Hematopoietic multipotent progenitor cell (in vitro differentiated cells): ENCODE data around the gene SAMD11. TPM values are rescaled to one million over a fixed set of nuclear protein-coding genes. Genes with fewer than 3 reads are reported as not detected.

Source experiments
- DNase-seq, 3 donors: peaks; one replicate each; pipeline ENCODE4 v3.0.0-alpha.2; 2011 to 2015; ENCODE audit warnings: low read depth in 2 of 3, low spot score in 2 of 3
- total RNA-seq: library from RNA; depleted of rRNA; stranded (reverse); fragments of >200 nt; gene quantifications from one replicate; pipeline ENCODE4 v1.2.3, GENCODE V29; 2012

The SAMD11 gene
- total RNA-seq, 1 donor, result 0.54 TPM

DNA sequence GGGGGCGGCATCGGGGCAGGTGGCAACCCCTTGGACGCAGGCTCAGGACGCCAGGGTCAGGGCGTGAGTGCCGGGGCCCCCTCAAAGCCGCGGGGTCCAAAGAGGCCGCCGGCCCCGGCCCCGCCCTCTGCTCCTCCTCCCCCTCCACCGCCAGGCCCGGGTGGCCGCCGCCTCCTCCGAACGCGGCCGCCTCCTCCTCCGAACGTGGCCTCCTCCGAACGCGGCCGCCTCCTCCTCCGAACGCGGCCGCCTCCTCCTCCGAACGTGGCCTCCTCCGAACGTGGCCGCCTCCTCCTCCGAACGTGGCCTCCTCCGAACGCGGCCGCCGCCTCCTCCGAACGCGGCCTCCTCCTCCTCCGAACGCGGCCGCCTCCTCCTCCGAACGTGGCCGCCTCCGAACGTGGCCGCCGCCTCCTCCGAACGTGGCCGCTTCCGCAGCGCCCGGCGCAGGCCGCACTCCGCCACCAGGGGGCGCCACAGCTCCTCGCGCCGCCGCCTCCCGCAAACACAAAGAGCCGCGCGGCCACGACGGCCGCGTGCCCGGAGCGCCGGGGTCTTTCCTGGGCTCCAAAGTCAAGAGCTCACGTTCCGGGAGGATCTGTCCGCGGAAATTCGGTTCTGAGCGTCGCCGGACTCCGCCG lies 19.3 kb upstream of the SAMD11 start:
- DNase-seq, result peak; percentile 76 to 83 (median 76)

- DNase-seq, result peak in 1 of 3 donors; percentile 41
Measured at GRCh38 chr1:905071-905749, 18.5 kb upstream of the SAMD11 start.

- DNase-seq, result no peak
Measured at GRCh38 chr1:905811-906599, 17.7 kb upstream of the SAMD11 start.

DNA sequence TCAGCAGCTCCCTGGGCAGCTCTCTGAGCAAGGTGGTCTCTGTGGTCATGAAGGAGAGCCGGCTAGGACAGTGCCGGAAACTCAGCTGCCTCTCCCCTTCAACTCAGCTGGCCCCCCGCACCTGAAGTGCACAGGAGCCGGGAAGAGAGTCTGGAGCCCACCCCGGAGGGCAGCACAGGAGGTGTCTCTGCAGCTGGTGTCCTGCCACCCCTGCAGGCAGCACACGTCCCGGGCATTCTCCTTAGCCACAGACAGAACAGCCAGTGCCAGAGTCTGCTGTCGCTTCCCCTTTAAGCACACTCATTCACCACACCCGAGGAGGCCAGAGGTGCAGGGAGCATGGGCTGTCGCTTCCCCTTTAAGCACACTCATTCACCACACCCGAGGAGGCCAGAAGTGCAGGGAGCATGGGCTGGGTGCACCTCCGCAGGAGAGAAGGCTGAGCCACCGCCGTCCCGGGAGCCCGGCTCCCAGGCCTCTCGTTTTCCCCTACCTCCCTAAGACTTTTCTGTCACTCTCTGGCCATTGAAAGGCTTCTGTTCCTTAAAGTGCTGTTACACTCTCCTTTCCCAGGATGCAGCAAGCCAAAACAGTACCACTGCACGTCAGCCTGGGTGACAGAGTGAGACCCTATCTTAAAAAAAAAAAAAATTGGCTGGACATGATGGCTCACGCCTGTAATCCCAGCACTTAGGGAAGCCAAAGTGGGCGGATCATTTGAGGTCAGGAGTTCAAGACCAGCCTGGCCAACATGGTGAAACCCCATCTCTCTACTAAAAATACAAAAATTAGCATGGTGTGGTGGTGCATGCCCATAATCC lies 16.9 kb upstream of the SAMD11 start:
- peak in 2 of 3 donors; percentile 78 to 89 for DNase-seq

- DNase-seq, result no peak
Measured at GRCh38 chr1:907611-908451, 15.9 kb upstream of the SAMD11 start.

DNA sequence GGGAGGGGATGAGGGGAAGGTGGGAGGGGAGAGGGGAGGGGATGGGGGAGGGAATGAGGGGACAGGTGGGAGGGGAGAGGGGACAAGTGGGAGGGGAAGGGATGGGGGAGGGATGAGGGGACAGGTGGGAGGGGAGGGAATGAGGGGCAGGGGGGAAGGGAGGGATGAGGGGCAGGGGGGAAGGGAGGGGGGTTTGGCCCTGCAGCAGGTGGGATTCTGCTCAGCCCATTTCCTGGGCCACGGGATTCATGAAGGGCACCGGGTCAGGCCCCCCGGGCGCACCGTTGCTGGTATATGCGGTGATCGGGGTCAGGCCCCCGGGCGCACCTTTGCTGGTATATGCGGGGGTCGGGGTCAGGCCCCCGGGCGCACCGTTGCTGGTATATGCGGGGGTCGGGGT lies 15.1 kb upstream of the SAMD11 start:
- DNase-seq, result no peak

DNA sequence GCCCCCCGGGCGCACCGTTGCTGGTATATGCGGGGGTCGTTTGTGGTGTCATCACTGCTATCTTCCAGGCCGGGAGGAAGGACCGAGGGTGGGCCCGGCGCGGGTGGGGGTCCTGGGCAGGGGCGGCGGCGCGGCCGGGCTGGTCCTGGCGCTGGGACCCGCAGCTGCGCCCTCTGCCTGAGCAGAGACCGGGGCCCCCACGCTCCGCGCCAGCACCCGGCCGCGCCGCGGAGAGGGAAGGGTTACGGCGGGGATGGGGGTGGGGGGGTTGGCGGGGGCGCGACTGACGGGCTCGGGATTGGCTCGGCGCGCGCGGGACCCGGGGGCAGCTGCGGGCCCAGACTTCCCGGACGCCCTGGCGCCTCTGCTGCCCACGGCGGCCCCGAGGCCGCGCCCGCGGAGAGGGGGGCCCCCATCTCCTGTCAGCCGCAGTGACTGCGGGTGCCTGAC lies 13.8 kb upstream of the SAMD11 start:
- DNase-seq, result peak in 1 of 3 donors; percentile 39

GRCh38 chr1:910311-910880 lies 13.3 kb upstream of the SAMD11 start:
- DNase-seq, result no peak

- DNase-seq, result no peak
Measured at GRCh38 chr1:910881-911721, 12.6 kb upstream of the SAMD11 start.

DNA sequence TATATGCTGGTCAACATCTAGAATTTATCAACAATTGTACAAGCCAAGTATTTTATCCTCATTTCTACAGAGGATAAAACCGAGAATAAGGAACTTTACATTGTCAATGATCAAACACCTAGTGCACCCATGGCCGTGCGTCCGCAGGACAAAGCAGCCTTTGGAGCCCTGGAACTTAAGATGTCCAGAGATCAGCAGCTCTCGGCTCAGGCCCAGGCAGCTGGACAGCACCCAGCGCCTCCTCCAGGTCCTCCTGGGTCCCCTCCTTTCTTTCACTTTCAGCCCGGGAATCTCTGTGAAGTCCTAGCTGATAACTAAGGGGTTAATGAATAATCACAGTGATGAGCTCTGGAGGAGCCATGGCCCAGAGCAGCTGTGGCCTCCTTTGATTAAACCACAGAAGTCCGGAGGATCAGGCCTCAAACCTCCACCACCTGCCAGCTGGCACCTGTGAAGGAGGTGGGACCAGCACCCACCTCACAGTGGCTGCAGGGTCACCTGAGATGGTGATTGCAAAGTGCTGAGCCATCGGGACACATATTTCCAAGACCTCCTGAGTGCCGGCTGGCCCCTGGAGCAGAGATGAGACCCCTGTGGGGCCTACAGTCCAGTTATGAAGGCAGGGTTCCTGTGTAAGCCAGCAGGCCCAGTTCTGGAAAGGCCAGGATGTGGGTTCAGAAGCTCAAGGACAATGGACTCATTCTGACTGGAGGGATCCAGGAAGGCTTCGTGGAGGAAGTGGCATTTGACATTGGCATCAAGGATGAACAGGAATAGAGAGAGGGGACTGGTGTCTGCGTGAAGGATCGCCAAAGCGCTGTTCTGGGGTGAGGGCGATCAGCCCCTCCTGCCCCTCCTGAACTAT lies 11.6 kb upstream of the SAMD11 start:
- no peak for DNase-seq

GRCh38 chr1:912740-913301 lies 10.9 kb upstream of the SAMD11 start:
- DNase-seq, result peak in 1 of 3 donors; percentile 45

- no peak for DNase-seq
Measured at GRCh38 chr1:913491-914130, 10.1 kb upstream of the SAMD11 start.

GRCh38 chr1:914131-914890 lies 9.4 kb upstream of the SAMD11 start:
- no peak for DNase-seq

DNA sequence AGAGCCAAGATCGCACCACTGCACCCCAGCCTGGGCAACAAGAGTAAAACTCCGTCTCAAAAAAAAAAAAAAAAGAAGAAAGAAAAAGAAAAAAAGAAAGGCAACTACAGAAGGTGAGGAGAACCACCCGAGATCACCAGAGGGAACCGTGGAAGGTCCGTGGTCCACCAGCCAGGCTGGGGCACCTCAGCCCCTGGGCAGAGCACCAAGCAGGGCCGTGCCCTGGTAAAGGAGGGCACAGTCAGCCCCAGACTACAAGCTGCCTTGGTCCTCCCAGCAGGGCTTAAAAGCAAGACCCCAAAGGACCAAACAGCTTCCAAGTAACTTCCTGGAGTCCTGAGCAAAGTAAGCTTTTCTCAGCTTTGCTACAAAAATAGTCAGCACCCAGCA lies 8.8 kb upstream of the SAMD11 start:
- DNase-seq, result no peak

DNA sequence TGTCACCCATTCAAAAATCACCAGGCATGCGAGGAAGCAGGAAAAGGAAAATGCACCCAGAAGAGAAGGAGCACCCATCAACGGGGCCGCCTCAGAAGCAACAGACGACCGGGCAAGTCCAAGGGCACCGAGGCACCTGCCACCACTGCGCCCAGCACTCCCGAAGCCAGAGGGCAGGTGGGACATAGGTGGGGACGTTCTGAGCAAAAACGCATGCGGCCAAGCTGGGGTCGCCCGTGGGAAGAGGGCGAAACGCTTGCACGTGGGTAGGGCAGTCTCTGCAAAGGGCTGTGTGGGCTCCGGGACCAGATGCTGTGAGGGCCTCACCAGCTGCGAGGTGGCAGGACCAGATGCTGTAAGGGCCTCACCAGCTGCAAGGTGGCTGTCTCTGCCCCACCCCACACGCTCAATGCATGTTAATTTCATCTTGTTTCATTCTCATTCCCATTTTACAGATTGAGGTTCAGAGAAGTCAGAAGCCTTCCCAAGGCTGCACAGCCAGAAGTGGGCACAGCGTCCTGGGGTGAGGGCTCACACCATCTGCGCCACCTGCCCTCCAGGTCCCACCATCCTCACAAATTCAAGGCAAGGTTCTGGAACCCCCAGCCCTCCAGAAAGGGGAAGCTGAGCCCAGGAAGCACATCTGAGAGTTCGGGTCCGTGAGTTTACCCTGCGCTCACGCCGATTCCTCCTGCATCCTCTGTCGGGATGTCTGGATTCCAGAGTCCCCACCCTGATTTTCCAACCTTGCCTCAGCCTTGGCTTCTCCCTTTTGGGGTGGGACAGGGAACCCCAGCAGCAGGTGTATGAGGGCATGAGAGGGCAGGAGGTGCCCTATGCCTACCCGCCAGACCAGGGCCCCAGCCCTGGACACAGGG lies 8.2 kb upstream of the SAMD11 start:
- DNase-seq, result no peak
